SK-N-MC (cell line): ENCODE measurements around the gene COA8.

ENCODE experiments used
- DNase-seq: peaks from one replicate; pipeline ENCODE4 v3.0.0-alpha.2; 2011; ENCODE audit warnings: low read depth, low spot score
- H3K27ac ChIP-seq: fragments of 200-600 bp; sonication (generic); 2 replicates; pipeline ENCODE4 v1.5.1; 2016; ENCODE audit warnings: mixed run types
- H3K36me3 ChIP-seq: fragments of 200-600 bp; sonication (generic); 2 replicates; pipeline ENCODE4 v1.6.1; 2017; ENCODE audit warnings: antibody characterized with exemption, low read length, mixed read lengths; ENCODE audit not compliant: insufficient read depth
- H3K4me3 ChIP-seq: fragments of 200-600 bp; sonication (generic); 2 replicates; pipeline ENCODE4 v1.5.1; 2016
- H3K9ac ChIP-seq: fragments of 200-600 bp; sonication (generic); 2 replicates; pipeline ENCODE4 v1.8.0; 2017; ENCODE audit warnings: mixed run types, mixed read lengths; ENCODE audit not compliant: insufficient read length
- H3K9me3 ChIP-seq: fragments of 200-600 bp; sonication (generic); 2 replicates; pipeline ENCODE4 v1.6.1; 2017; ENCODE audit warnings: low read depth, mild to moderate bottlenecking, antibody characterized with exemption, low read length, moderate library complexity, mixed read lengths
- EZH2 ChIP-seq: fragments of 200-600 bp; sonication (generic); IDR thresholded peaks from one replicate; pipeline ENCODE4 v1.6.1; 2017; ENCODE audit warnings: antibody characterized with exemption
- FOXP2 ChIP-seq: optimal IDR thresholded peaks from 2 replicates; pipeline ENCODE3; 2011; ENCODE audit warnings: mild to moderate bottlenecking, moderate library complexity; ENCODE audit not compliant: insufficient read depth; ENCODE audit errors: extremely low read length, control extremely low read depth
- POLR2AphosphoS5 ChIP-seq: IDR thresholded peaks from 2 replicates; pipeline ENCODE4 v1.6.1; 2012; ENCODE audit warnings: mild to moderate bottlenecking, low read depth, low read length, borderline replicate concordance

Gene COA8

GRCh38 chr14:103569408-103569807 is 6.6 kb downstream of the COA8 start:
- no peak for DNase-seq
- Histone ChIP-seq H3K9me3 (no peaks in the 10 kb centered on the region), H3K27ac (peak overlapping the region; percentile 54; the same call in 1 of the 2 replicates), H3K9ac (peak overlapping the region; percentile 19), H3K4me3 (no peak overlapping the region), H3K36me3 (peaks cover 5% of the 10 kb centered on the region)
- TF ChIP-seq EZH2 (no peak), POLR2AphosphoS5 (no peak), FOXP2 (no peak)

- H3K27ac ChIP-seq, result 0 out of 2 replicates have a peak overlapping the region, but pooled peaks have one; percentile 1
- H3K36me3 ChIP-seq, result peaks cover 20% of the 10 kb centered on the region
- H3K9ac ChIP-seq, result no peak overlapping the region
- no peak overlapping the region for H3K4me3 ChIP-seq
- no peak for DNase-seq
- no peak for TF ChIP-seq EZH2
- no peak for TF ChIP-seq POLR2AphosphoS5
- TF ChIP-seq FOXP2, result no peak
- no peaks in the 10 kb centered on the region for H3K9me3 ChIP-seq
Observed at GRCh38 chr14:103574104-103574503, 11.3 kb downstream of the COA8 start.

GRCh38 chr14:103574707-103575285 is 12.0 kb downstream of the COA8 start:
- Histone ChIP-seq H3K4me3 (no peak overlapping the region), H3K27ac (no peak overlapping the region), H3K9me3 (no peaks in the 10 kb centered on the region), H3K36me3 (peaks cover 20% of the 10 kb centered on the region), H3K9ac (no peak overlapping the region)
- no peak for DNase-seq
- TF ChIP-seq FOXP2 (no peak), EZH2 (no peak), POLR2AphosphoS5 (no peak)

- Histone ChIP-seq H3K9me3 (no peaks in the 10 kb centered on the region), H3K27ac (no peak overlapping the region), H3K4me3 (peak overlapping the region; percentile 12; the same call in 1 of the 2 replicates), H3K36me3 (peaks cover 20% of the 10 kb centered on the region), H3K9ac (no peak overlapping the region)
- peak; percentile 52 for DNase-seq
- no peak for TF ChIP-seq POLR2AphosphoS5
- TF ChIP-seq FOXP2, result no peak
- TF ChIP-seq EZH2, result no peak
Observed at GRCh38 chr14:103576371-103577024, 13.7 kb downstream of the COA8 start.

- Histone ChIP-seq H3K9me3 (no peaks in the 10 kb centered on the region), H3K36me3 (peaks cover 16% of the 10 kb centered on the region; the same call in 1 of the 2 replicates), H3K9ac (no peak overlapping the region), H3K27ac (no peak overlapping the region), H3K4me3 (no peak overlapping the region)
- no peak for DNase-seq
- no peak for TF ChIP-seq POLR2AphosphoS5
- TF ChIP-seq FOXP2, result no peak
- TF ChIP-seq EZH2, result no peak
Observed at GRCh38 chr14:103578401-103579075, 15.8 kb downstream of the COA8 start.

- TF ChIP-seq EZH2 (no peak), POLR2AphosphoS5 (no peak), FOXP2 (no peak)
- Histone ChIP-seq H3K9ac (no peak overlapping the region), H3K4me3 (no peak overlapping the region), H3K27ac (no peak overlapping the region), H3K9me3 (no peaks in the 10 kb centered on the region), H3K36me3 (peaks cover 6% of the 10 kb centered on the region; the same call in 1 of the 2 replicates)
- DNase-seq, result no peak
Observed at GRCh38 chr14:103581206-103581605, 18.4 kb downstream of the COA8 start.

GRCh38 chr14:103581954-103582703 is 19.4 kb downstream of the COA8 start:
- Histone ChIP-seq H3K9ac (no peak overlapping the region), H3K4me3 (no peak overlapping the region), H3K27ac (no peak overlapping the region), H3K9me3 (no peaks in the 10 kb centered on the region), H3K36me3 (peaks cover 6% of the 10 kb centered on the region; the same call in 1 of the 2 replicates)
- no peak for DNase-seq
- TF ChIP-seq POLR2AphosphoS5 (no peak), FOXP2 (no peak), EZH2 (no peak)
